Duodenal mucosa (tissue), 2 donors: ENCODE data around the gene TMEM62.

Experiments used
- H3K27ac ChIP-seq: one replicate; pipeline ENCODE4 v1.7.0; 2013; ENCODE audit warnings: low read depth, low read length
- H3K27me3 ChIP-seq, 2 donors: one replicate each; pipeline ENCODE4 v1.7.0; 2013; ENCODE audit warnings: low read length in 2 of 2, control low read depth in 1 of 2; ENCODE audit not compliant: insufficient read depth in 2 of 2, control insufficient read depth in 1 of 2
- H3K36me3 ChIP-seq, 2 donors: one replicate each; pipeline ENCODE4 v1.7.0; 2013; ENCODE audit warnings: low read length in 2 of 2, control low read depth in 1 of 2; ENCODE audit not compliant: insufficient read depth in 2 of 2, control insufficient read depth in 1 of 2
- H3K4me1 ChIP-seq, 2 donors: one replicate each; pipeline ENCODE4 v1.7.0; 2013; ENCODE audit warnings: low read length in 2 of 2, control low read depth in 1 of 2; ENCODE audit not compliant: insufficient read depth in 2 of 2, control insufficient read depth in 1 of 2
- H3K4me3 ChIP-seq, 2 donors: one replicate each; pipeline ENCODE4 v1.7.0; 2013; ENCODE audit warnings: low read length in 2 of 2, low read depth in 1 of 2
- H3K9ac ChIP-seq, 2 donors: one replicate each; pipeline ENCODE4 v1.7.0; 2013; ENCODE audit warnings: low read length in 2 of 2, low read depth in 1 of 2
- H3K9me3 ChIP-seq, 2 donors: one replicate each; pipeline ENCODE4 v1.7.0; 2013; ENCODE audit warnings: low read length in 2 of 2, control low read depth in 1 of 2; ENCODE audit not compliant: control insufficient read depth in 1 of 2

TMEM62 gene

GRCh38 chr15:43213466-43213865 is 80.1 kb downstream of the TMEM62 start:
- Histone ChIP-seq H3K9ac (no peak overlapping the region), H3K27me3 (peaks cover 4 to 7% of the 10 kb centered on the region in 2 donors), H3K4me3 (no peak overlapping the region), H3K4me1 (no peaks in the 10 kb centered on the region), H3K36me3 (no peaks in the 10 kb centered on the region), H3K9me3 (no peaks in the 10 kb centered on the region), H3K27ac (no peak overlapping the region)

DNA sequence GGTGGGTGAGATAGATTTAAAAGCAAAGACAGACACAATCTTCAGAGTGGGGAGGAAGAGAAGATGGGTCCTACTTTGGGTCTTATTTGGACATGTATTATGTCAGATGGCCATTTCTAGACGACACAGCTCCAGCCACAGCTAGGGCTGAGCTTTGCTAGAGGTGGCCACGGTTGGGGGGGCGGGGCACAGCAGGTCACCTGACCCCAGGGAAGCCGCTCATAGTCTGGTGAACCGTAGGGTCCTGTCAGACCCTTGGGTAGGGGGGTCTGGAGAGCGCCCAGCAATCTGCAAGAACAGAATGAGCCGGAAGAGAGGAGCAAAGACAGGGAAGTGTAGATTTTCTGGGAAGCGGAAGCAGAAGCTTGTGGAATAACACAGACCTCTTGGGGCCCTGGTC is 80.8 kb downstream of the TMEM62 start:
- no peak overlapping the region for H3K4me3 ChIP-seq
- H3K4me1 ChIP-seq: no peaks in the 10 kb centered on the region
- no peak overlapping the region for H3K27ac ChIP-seq
- H3K9ac ChIP-seq: no peak overlapping the region
- no peaks in the 10 kb centered on the region for H3K9me3 ChIP-seq
- peaks cover 4 to 7% of the 10 kb centered on the region in 2 donors for H3K27me3 ChIP-seq
- H3K36me3 ChIP-seq: no peaks in the 10 kb centered on the region

- Histone ChIP-seq H3K36me3 (no peaks in the 10 kb centered on the region), H3K9ac (no peak overlapping the region), H3K27me3 (peaks cover 4% of the 10 kb centered on the region in 2 donors), H3K27ac (no peak overlapping the region), H3K4me1 (no peaks in the 10 kb centered on the region), H3K4me3 (no peak overlapping the region), H3K9me3 (no peaks in the 10 kb centered on the region)
Observed at GRCh38 chr15:43214592-43215295, 81.4 kb downstream of the TMEM62 start.

GRCh38 chr15:43215961-43216360 is 82.6 kb downstream of the TMEM62 start:
- no peak overlapping the region for H3K27ac ChIP-seq
- H3K9me3 ChIP-seq: no peaks in the 10 kb centered on the region
- no peaks in the 10 kb centered on the region for H3K4me1 ChIP-seq
- no peaks in the 10 kb centered on the region for H3K36me3 ChIP-seq
- H3K9ac ChIP-seq: no peak overlapping the region
- no peaks in the 10 kb centered on the region for H3K27me3 ChIP-seq
- H3K4me3 ChIP-seq: no peak overlapping the region

- no peaks in the 10 kb centered on the region for H3K27me3 ChIP-seq
- no peak overlapping the region for H3K27ac ChIP-seq
- H3K36me3 ChIP-seq: no peaks in the 10 kb centered on the region
- no peak overlapping the region for H3K4me3 ChIP-seq
- H3K4me1 ChIP-seq: no peaks in the 10 kb centered on the region
- H3K9me3 ChIP-seq: no peaks in the 10 kb centered on the region
- H3K9ac ChIP-seq: no peak overlapping the region
Observed at GRCh38 chr15:43218908-43219706, 85.7 kb downstream of the TMEM62 start.

DNA sequence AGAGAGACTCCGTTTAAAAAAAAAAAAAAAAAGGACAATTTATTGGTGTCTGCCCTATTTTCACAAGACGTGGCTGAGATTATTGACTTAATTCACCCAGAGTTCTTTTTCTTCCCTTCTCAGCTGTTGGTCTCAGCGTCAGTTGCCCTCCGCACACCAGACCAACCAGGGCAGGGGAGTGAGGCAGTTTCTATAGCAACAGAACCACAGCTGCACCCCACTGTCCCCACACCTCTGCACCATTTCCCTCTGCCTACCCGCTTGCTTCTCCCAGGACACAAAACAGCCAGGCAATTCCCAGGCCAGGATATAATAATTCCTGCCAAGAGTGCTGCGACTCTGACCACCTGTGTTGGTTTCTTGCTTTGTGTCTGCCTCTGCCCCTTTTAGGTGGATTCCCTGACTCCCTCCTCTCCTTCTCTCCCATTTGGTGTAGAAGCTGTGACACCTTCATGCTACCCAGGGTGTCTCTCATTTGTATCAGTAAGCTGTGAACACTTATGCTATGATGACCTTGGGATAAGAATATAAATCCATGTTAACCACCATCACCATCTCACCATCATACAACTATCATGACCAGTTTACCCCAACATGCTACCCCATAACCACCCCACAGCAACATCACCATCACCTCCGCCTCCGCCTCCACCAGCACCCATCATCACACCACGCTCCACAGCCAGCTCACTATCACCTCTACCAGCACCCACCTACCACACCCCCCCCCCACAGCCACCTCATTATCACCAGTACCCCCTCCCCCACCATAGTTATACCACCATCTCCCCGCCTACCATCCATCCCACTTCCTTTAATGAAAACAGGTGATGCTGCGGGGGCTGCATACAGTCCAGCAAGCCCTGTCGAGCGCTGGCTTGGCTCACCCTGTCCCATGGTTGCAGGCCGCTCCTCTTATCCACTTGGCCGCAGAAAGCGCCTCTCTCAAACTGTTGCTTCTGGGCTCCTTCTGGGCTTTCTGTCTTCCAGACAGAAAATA is 86.8 kb downstream of the TMEM62 start:
- H3K9me3 ChIP-seq: no peaks in the 10 kb centered on the region
- H3K27me3 ChIP-seq: no peaks in the 10 kb centered on the region
- H3K27ac ChIP-seq: no peak overlapping the region
- no peak overlapping the region for H3K4me3 ChIP-seq
- H3K36me3 ChIP-seq: no peaks in the 10 kb centered on the region
- H3K4me1 ChIP-seq: no peaks in the 10 kb centered on the region
- H3K9ac ChIP-seq: no peak overlapping the region

- Histone ChIP-seq H3K4me1 (no peaks in the 10 kb centered on the region), H3K36me3 (no peaks in the 10 kb centered on the region), H3K27me3 (no peaks in the 10 kb centered on the region), H3K4me3 (no peak within 1 kb of the TSS), H3K9ac (no peak within 1 kb of the TSS), H3K27ac (no peak within 1 kb of the TSS), H3K9me3 (no peaks in the 10 kb centered on the region)
Observed at GRCh38 chr15:43220991-43221403, 87.6 kb downstream of the TMEM62 start, which contains the start of gene EPB42. EPB42 (minus strand) TSS chr15:43221018; CDS start chr15:43220825, 193 bp downstream.

GRCh38 chr15:43221422-43221821 is 88.0 kb downstream of the TMEM62 start:
- H3K9me3 ChIP-seq: no peaks in the 10 kb centered on the region
- no peaks in the 10 kb centered on the region for H3K27me3 ChIP-seq
- no peak overlapping the region for H3K27ac ChIP-seq
- H3K4me3 ChIP-seq: no peak overlapping the region
- no peak overlapping the region for H3K9ac ChIP-seq
- no peaks in the 10 kb centered on the region for H3K4me1 ChIP-seq
- H3K36me3 ChIP-seq: no peaks in the 10 kb centered on the region

DNA sequence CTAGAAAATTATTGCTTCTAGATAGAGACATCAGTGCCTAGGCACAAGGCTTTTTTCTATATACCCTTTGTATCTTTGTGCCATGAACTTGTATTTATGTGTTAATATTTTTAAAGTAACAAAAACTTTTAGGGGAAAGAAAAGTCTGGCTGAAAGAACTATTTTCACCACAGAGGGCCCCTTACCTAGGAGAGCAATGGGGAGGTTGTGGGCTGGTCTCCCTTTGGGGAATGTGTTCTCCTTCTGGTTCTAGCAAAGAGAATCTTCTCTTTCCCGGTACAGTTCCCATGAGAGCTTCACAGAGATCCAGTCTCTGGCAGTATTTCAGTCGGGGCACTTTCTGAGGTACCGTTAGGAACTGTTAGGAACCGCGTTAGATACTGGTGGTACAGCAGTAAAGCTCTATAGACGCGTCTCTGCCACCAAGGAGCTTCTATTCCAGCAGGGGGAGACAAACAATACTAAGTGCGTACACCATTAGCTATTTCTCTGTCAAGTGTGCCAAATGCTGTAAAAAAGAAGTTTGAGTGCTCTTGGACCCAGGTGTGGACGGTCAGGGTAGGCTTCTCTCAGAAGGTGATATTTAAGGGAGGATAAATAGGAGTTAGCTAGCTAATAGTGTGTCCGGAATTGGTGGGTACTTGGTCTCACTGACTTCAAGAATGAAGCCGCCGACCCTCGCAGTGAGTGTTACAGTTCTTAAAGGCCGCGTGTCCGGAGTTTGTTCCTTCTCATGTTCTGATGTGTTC is 92.0 kb downstream of the TMEM62 start:
- Histone ChIP-seq H3K4me1 (no peaks in the 10 kb centered on the region), H3K9ac (no peak overlapping the region), H3K36me3 (no peaks in the 10 kb centered on the region), H3K9me3 (no peaks in the 10 kb centered on the region), H3K27ac (no peak overlapping the region), H3K27me3 (no peaks in the 10 kb centered on the region), H3K4me3 (no peak overlapping the region)
